Measurements from ENCODE around the gene MAVS.

DNA sequence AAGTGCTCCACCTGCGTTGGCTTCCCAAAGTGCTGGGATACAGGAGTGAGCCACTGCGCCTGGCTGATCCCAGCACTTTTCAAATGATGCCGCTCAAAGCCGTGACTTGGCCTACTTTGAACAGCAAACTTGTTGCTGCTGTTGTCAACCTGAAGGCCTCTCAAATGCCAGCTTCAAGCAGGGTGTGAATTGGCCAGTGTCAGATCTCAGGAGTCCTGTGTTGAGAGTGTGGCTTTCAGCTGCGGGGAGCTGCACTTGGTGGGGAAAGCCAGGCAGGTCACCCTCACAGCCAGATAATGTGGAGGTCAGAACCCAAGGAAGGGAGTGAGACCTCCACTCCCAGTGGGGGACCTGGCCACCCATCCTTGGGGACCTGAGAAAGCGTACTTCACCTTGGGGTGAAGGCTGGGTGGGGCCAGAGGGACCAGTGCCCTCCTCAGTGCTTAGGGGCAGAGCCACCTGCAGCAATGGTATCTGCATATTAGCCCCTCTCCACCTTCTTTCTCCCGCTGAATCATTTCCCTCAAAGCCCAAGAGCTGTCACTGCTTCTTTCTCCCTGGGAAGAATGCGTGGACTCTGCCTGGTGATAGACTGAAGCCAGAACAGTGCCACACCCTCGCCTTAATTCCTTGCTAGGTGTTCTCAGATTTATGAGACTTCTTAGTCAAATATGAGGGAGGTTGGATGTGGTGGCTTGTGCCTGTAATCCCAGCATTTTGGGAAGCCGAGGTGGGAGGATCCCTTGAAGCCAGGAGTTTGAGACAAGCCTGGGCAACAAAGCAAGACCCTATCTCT, 23.4 kb downstream of the MAVS start:
- TF ChIP-seq, protein P1, sequence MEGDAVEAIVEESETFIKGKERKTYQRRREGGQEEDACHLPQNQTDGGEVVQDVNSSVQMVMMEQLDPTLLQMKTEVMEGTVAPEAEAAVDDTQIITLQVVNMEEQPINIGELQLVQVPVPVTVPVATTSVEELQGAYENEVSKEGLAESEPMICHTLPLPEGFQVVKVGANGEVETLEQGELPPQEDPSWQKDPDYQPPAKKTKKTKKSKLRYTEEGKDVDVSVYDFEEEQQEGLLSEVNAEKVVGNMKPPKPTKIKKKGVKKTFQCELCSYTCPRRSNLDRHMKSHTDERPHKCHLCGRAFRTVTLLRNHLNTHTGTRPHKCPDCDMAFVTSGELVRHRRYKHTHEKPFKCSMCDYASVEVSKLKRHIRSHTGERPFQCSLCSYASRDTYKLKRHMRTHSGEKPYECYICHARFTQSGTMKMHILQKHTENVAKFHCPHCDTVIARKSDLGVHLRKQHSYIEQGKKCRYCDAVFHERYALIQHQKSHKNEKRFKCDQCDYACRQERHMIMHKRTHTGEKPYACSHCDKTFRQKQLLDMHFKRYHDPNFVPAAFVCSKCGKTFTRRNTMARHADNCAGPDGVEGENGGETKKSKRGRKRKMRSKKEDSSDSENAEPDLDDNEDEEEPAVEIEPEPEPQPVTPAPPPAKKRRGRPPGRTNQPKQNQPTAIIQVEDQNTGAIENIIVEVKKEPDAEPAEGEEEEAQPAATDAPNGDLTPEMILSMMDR (IDR thresholded peaks at IDR 0.05; ENCODE audit: insufficient read depth, low read length): no peak
- no peak for TF ChIP-seq GABPA (IDR thresholded peaks at IDR 0.05; ENCODE audit: low read depth)
- no peak for TF ChIP-seq POLR2AphosphoS5 (IDR thresholded peaks at IDR 0.05; ENCODE audit: low read depth)
- no peak for TF ChIP-seq SPI1 (IDR thresholded peaks at IDR 0.05; ENCODE audit: borderline replicate concordance, low read depth)
